ENCODE results near the gene CLTCL1. TPM values are rescaled to one million over a fixed set of nuclear protein-coding genes. Genes with fewer than 3 reads are reported as not detected.

The CLTCL1 gene
- total RNA-seq, 3 donors from 2014 or later, result 0.16 to 0.33 (median 0.18) TPM

DNA sequence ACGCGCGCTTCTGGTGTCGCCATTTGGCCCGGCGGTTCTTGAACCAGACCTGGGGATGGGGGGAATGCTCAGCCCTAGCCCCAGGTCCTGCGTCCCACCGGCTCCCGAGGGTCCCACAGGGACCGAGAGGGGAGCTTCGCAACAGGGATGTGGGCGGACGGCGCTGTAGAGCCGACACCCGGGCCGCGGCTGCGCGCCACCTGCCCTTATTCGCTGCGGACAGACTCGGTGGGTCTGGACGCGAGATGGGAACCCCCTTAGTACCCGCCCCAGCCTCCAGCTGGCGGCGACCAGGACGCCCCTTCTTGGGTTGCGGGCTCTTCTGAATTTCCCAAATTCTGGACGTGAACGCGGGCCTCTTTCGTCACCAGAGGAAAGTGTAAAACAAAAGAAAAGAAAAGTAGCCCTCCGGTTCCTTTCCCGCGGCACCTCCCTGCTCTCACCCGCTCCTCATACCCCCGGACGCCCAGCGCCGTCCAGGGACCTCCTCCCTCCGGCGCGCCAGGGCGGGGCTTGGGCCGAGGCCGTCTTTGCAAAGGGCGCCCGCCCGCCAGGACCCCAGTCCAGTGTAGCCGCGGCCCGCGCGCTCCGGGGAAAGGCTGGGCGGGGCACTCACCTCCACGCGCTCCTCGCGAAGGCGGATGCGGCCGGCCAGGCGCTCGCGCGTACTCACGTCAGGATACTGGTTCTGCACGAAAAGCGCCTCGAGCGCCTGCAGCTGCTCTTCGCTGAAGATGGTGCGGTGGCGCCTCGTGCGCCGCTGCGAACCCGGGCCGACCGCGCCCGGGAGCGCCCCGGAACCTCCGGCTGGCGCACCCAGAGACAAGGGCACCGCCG lies 142.3 kb downstream of the CLTCL1 start:
- Mint-ChIP-seq H3K9me3 (no peaks in the 10 kb centered on the region), H3K36me3 (ENCODE audit: insufficient read depth) (no peaks in the 10 kb centered on the region), H3K4me1 (ENCODE audit: low read depth) (peaks cover 12% of the 10 kb centered on the region), H3K27me3 (ENCODE audit: low read depth) (peaks cover 42% of the 10 kb centered on the region), H3K4me3 (peak overlapping the region; percentile 42)
- ATAC-seq (peak; percentile 14 to 35), DNase-seq (no peak)

DNA sequence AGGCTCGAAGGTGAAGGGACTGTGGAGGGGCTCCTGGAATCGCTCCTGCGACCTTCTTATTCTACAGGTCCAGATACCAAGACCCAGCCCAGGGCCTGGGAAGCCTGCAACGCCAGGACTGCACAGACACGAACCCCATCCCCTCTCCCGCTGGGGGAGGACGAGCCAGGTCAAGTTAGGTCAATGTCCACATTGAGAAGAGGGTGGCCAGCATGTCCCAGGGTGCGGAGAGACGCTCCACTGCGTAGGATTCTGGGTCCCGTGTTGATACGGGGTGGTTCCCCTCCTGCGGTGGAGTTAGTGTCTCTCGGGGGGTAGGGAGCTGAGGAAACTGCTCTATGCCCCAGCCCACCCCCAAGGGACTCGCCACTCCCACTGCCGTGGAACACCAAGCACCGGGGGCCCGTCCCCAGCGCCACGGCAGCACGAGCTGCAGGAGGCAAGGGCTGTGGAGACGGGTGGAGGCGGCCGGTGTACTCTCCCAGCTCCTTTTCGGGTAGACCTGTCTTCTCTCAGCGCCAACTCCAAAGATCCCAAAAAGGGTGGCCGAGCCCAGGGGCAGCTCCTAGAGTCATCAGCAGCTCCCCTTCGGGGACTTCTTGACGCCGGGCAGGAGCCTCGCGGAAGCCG lies 143.0 kb downstream of the CLTCL1 start:
- no peak for ATAC-seq
- Mint-ChIP-seq H3K4me1 (ENCODE audit: low read depth) (peaks cover 18% of the 10 kb centered on the region), H3K4me3 (peak overlapping the region; percentile 42)

DNA sequence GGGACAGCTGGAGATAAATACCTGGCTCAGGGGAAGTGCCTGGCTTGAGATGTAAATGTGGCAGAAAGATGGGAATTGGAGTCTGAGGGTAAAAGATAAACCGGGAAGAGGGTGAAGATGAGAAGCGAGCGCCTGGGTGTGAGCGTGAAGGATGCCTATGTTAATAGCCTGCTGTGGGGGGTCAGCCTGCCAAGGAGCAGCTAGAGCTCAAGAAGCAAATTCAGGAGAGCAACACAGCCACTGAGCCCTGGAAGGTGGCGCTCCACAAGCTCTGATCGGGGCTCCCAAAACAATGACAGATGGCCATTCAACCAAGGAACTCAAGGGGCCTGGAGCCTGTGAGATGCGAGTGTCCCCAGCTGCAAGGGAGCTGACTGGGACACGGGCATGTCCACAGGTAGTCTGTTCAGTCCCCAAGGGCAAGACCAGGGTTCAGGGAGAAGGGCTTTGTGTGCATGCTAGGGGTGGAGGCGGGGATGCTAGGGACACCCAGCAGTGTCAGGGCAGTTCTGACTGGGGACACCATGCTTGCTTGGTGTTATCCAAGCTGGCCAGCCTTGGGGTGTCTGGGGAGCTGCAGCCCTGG lies 144.2 kb downstream of the CLTCL1 start:
- no peak overlapping the region for H3K4me3 Mint-ChIP-seq
- peaks cover 3% of the 10 kb centered on the region for H3K36me3 Mint-ChIP-seq (ENCODE audit: insufficient read depth)
- H3K9me3 Mint-ChIP-seq, result no peaks in the 10 kb centered on the region
- H3K4me1 Mint-ChIP-seq (ENCODE audit: low read depth), result peaks cover 27% of the 10 kb centered on the region
- DNase-seq (no peak), ATAC-seq (no peak)
- H3K27me3 Mint-ChIP-seq (ENCODE audit: low read depth), result peaks cover 28% of the 10 kb centered on the region

More for the DNA sequence above, 143.0 kb downstream of the CLTCL1 start:
- no peak for DNase-seq
- Mint-ChIP-seq H3K9me3 (no peaks in the 10 kb centered on the region), H3K36me3 (ENCODE audit: insufficient read depth) (peaks cover 3% of the 10 kb centered on the region), H3K27me3 (ENCODE audit: low read depth) (peaks cover 36% of the 10 kb centered on the region)

DNA sequence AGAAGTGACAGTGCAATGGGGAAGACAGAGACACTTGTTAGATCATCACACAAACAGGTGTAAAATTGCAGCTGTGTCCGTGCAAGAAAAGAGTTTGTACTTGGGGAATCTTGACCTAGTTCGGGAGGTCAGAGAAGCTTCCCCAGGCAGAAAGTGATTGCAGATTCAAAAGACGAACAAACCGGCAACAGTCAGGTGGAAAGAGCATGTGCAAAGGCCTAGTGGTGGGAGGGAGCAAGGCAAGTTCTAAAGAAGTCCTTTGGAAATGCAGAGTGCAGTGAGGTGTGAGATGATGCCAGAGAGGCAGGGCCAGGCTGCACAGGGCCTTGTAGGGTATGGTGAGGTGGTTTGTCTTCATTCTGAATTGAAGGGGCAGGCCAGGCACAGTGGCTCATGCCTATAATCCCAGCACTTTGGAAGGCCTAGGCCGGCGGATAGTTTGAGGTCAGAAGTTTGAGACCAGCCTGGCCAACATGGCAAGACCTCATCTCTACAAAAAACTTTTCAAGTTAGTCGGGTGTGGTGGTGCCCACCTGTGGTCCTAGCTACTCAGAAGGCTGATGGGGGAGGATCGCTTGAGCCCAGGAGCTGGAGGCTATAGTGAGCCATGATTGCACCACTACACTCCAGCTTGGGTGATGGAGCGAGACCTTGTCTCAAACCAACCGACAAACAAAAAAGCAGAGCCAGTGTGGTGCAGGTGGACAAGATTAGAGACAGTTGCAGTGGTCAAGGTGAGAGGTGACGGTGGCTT lies 145.1 kb downstream of the CLTCL1 start:
- Mint-ChIP-seq H3K4me1 (ENCODE audit: low read depth) (peaks cover 25% of the 10 kb centered on the region), H3K27me3 (ENCODE audit: low read depth) (peaks cover 20% of the 10 kb centered on the region), H3K4me3 (no peak overlapping the region), H3K36me3 (ENCODE audit: insufficient read depth) (peaks cover 5% of the 10 kb centered on the region), H3K9me3 (no peaks in the 10 kb centered on the region)
- no peak for ATAC-seq
- no peak for DNase-seq

DNA sequence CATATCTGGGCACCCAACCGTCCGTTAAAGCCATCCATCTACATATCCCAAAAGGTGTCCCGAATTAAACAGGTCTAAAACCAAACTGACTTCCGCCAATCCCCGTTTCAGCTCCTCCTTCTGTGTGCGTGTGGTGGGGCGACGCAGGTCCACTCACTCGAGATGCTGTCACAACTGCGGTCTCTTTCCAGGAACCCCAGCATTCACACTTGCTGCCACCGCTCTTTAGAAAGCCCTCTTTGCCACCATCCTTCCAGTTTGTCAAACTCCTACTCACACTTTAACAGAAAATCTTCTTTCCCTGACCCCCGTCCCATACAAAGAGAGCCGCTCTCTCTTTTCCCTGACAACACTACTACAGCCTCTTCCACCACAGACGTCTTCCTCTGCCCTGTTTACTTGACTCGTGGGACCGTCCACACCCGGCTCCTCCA lies 147.5 kb downstream of the CLTCL1 start:
- H3K4me1 Mint-ChIP-seq (ENCODE audit: low read depth), result peaks cover 19% of the 10 kb centered on the region
- DNase-seq (no peak), ATAC-seq (peak; percentile 59 to 62)
- H3K27me3 Mint-ChIP-seq (ENCODE audit: low read depth), result peaks cover 9% of the 10 kb centered on the region
- peak overlapping the region; percentile 99 for H3K4me3 Mint-ChIP-seq
- H3K36me3 Mint-ChIP-seq (ENCODE audit: insufficient read depth), result peaks cover 17% of the 10 kb centered on the region
- H3K9me3 Mint-ChIP-seq, result no peaks in the 10 kb centered on the region

DNA sequence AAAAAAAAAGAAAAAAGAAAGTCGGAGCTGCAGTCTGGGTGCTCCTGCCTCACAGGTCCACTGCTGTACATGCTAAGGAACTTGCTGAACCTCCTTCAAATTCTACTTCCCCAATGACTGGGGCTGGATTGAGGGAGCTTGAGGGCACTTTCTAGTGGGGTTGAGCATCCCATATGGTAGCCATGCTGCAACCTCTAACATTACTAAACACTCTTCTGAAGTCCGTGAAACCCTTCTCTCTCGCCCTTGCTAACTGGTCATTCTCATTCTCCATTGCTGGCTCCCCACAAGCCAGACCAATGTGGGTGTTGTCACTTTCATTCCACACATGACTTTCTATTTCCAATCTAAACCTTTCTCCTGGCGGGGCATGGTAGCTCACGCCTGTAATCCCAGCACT lies 148.3 kb downstream of the CLTCL1 start:
- H3K4me1 Mint-ChIP-seq (ENCODE audit: low read depth), result peaks cover 19% of the 10 kb centered on the region
- peak overlapping the region; percentile 99 for H3K4me3 Mint-ChIP-seq
- ATAC-seq (no peak), DNase-seq (no peak)
- H3K27me3 Mint-ChIP-seq (ENCODE audit: low read depth), result peaks cover 6% of the 10 kb centered on the region
- peaks cover 20% of the 10 kb centered on the region for H3K36me3 Mint-ChIP-seq (ENCODE audit: insufficient read depth)
- H3K9me3 Mint-ChIP-seq, result no peaks in the 10 kb centered on the region

DNA sequence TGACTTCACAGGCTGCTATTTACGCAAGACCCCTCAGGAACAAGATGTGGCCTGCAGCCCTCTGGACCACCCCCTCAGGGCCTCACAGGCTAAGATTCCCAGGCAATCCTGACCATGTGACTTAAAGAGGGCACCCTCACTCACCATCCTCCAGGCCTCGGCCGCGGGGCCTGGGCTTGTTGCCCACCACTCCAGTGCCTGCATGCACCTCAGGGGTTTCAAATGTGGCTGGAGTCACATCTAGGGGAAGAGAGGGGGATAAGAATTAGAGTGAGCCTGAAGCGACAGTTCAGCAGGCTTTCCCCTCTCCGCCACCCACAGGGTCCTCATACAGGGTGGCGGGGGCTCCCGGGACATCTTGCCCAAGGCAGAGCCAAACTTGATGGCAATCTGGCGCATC lies 149.1 kb downstream of the CLTCL1 start:
- ATAC-seq (no peak), DNase-seq (no peak)
- Mint-ChIP-seq H3K9me3 (no peaks in the 10 kb centered on the region), H3K27me3 (ENCODE audit: low read depth) (peaks cover 2% of the 10 kb centered on the region), H3K36me3 (ENCODE audit: insufficient read depth) (peaks cover 20% of the 10 kb centered on the region), H3K4me1 (ENCODE audit: low read depth) (peaks cover 19% of the 10 kb centered on the region), H3K4me3 (peak overlapping the region; percentile 61)

DNA sequence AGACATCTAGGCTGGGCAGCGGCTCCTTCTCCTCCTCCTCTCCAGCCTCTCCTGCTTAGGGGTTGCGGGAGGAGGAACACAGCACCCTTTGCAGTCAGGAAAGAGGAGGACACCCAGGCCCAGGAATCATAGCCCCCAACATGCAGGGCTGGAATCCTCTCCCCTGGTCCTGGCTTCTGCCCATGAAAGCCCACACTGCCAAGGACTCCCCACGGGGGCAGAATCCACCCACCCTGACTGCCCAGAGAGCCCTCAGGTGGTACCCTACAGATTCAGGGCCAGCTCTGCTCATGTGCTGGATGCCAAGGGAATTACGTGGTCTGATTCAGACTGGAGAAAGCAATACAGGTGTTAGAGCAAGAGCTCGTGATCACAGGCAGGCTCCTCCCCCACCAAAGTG lies 151.5 kb downstream of the CLTCL1 start:
- H3K4me1 Mint-ChIP-seq (ENCODE audit: low read depth), result peaks cover 19% of the 10 kb centered on the region
- no peak overlapping the region for H3K4me3 Mint-ChIP-seq
- ATAC-seq, result no peak
- no peaks in the 10 kb centered on the region for H3K9me3 Mint-ChIP-seq
- H3K27me3 Mint-ChIP-seq (ENCODE audit: low read depth), result no peaks in the 10 kb centered on the region
- peaks cover 36% of the 10 kb centered on the region for H3K36me3 Mint-ChIP-seq (ENCODE audit: insufficient read depth)
- DNase-seq, result no peak

DNA sequence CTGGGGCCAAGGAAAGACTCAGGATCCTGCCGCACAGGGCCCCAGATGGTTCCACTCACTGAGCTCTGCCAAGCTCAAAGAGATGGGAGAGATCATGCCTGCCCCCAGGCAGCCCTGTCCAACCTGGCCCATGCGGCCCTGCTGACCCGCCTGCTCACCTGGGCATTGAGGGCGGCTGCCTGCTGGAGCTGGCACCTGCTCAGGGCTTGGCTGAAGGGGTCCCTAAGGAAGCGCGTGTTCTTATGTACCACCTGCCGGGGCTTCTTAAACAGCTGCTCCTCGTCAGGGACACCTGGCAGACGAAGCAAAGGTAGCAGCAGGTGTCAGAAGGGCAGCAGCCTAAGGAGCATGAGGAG lies 152.5 kb downstream of the CLTCL1 start:
- no peak for ATAC-seq
- Mint-ChIP-seq H3K36me3 (ENCODE audit: insufficient read depth) (peaks cover 36% of the 10 kb centered on the region), H3K4me1 (ENCODE audit: low read depth) (peaks cover 12% of the 10 kb centered on the region), H3K9me3 (no peaks in the 10 kb centered on the region), H3K4me3 (no peak overlapping the region), H3K27me3 (ENCODE audit: low read depth) (no peaks in the 10 kb centered on the region)
- DNase-seq, result no peak

DNA sequence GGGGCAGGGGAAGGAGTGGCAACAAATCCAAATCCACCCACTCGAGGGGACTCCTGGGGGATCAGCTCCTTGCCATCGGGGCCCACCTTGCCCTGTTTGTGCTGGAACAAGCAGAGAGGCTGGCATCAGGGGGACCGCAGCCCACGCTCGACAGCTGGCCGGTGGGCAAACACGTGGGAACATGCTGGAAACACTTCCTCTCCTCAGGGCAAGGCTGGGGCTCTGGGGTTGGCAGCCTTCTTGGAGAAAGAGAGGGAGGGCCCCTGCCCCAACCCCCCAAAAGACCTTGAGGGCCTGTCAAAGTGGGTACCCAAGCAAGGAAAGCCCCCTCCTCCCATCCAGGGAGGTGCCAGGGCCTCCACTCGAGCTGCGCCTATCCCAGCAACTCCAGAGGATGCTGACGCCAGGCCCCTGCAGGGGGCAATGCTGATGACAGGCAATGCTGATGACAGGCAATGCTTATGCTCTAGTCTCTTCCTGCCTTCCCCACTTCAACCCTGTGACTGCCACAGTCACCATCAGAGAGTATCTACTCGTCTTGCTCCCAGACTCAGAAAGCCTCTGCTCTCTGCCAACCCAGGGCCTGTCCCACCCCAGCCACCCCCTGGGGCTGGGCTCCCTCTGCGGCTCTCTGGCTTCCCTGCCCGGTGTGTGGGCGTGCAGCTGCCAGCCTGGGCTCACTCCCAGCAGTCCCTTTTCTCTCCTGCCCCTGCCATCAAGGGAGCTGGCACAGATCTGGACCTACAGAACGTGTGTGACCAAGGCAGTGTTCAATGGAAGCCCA lies 153.1 kb downstream of the CLTCL1 start:
- ATAC-seq (no peak), DNase-seq (no peak)
- H3K27me3 Mint-ChIP-seq (ENCODE audit: low read depth), result no peaks in the 10 kb centered on the region
- H3K4me1 Mint-ChIP-seq (ENCODE audit: low read depth), result peaks cover 8% of the 10 kb centered on the region
- H3K9me3 Mint-ChIP-seq, result no peaks in the 10 kb centered on the region
- peaks cover 34% of the 10 kb centered on the region for H3K36me3 Mint-ChIP-seq (ENCODE audit: insufficient read depth)
- H3K4me3 Mint-ChIP-seq, result no peak overlapping the region

DNA sequence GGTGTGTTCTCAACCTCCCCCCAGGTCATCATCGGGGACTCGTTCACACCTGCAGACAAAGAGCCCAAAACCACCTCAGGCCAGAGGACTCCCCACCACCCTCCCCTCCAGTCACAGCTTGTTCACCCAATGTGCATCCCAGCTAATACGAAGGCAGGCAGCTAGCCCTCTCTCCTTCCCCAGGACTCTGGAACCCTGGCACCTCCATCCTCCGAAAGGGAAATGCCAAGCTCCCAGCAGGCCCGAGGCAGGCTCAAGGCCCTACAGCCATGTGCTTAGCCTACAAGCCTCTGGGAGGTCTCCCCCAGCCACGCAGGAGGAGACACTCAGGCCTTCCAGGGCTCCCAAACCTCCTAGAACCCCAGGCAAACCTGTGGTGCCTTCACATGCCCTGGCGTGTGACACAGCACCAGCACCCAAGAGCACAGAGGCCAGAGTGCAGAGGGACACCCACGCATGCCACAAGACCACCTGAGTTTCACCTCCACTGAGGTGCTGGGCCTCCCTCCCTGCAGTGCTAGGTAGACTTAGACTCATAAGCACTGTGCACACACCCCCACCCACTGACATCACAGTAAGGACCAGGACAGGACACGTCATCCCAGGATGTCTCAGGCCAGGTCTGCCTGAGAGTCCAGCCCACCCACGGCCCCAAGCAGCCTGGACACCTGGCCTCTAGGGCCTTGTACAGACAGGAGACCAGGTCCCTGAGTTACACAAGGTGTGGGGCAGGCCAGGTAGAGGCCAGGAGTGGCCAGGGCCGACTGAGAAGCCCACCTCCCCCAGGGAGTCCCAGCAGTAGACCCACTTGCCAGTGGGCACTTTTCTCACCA lies 153.9 kb downstream of the CLTCL1 start:
- peaks cover 3% of the 10 kb centered on the region for H3K4me1 Mint-ChIP-seq (ENCODE audit: low read depth)
- DNase-seq (no peak), ATAC-seq (no peak)
- H3K9me3 Mint-ChIP-seq, result no peaks in the 10 kb centered on the region
- peaks cover 34% of the 10 kb centered on the region for H3K36me3 Mint-ChIP-seq (ENCODE audit: insufficient read depth)
- no peaks in the 10 kb centered on the region for H3K27me3 Mint-ChIP-seq (ENCODE audit: low read depth)
- H3K4me3 Mint-ChIP-seq, result no peak overlapping the region

DNA sequence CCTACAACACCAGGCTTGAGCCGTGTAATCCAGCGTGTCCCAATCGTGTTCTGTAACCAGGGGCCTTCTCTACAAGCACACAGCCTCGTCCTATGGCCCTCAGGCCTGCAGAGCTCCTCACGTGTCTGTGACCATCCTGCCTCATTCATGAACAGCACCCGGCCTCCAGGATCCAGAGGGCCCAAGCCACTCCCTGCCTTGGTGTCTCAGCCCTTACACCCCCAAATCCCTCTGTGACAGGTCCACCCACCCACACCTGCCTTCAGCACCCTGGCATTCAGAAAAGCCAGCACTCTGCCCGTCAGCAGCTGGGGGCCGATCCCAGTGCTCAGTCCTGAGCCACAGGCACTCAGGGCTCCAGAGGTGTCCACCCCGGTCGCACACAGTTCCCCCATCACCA lies 154.6 kb downstream of the CLTCL1 start:
- no peaks in the 10 kb centered on the region for H3K9me3 Mint-ChIP-seq
- H3K4me3 Mint-ChIP-seq, result no peak overlapping the region
- ATAC-seq (no peak), DNase-seq (no peak)
- no peaks in the 10 kb centered on the region for H3K27me3 Mint-ChIP-seq (ENCODE audit: low read depth)
- H3K4me1 Mint-ChIP-seq (ENCODE audit: low read depth), result no peaks in the 10 kb centered on the region
- H3K36me3 Mint-ChIP-seq (ENCODE audit: insufficient read depth), result peaks cover 34% of the 10 kb centered on the region

DNA sequence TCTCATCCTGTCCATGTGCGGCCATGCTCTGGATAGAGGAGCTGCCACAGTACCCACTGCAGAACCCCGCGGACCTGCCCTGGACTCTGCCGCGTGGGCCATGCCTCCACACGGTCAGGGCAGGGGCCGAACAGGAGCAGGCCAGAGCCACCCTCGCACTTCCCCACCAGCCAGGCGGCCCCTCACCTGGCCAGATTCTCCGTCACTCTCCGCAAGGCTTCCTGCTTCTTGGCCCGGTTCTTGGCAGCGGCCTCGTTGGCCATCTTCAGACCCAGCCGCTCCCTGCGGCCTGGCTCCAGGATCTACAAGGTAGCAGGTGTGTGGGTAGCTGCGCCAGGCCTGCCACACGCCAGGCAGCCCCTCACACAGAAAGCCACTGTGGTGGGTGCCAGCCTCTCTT lies 156.6 kb downstream of the CLTCL1 start:
- no peak overlapping the region for H3K4me3 Mint-ChIP-seq
- H3K36me3 Mint-ChIP-seq (ENCODE audit: insufficient read depth), result peaks cover 32% of the 10 kb centered on the region
- H3K27me3 Mint-ChIP-seq (ENCODE audit: low read depth), result no peaks in the 10 kb centered on the region
- no peaks in the 10 kb centered on the region for H3K4me1 Mint-ChIP-seq (ENCODE audit: low read depth)
- ATAC-seq, result no peak
- no peak for DNase-seq
- H3K9me3 Mint-ChIP-seq, result no peaks in the 10 kb centered on the region

Measured in activated T-cell treated with anti-CD3 and anti-CD28 coated beads, Interleukin-2, amount 50 U/mL, for 4 hours (primary cell).